PC-9 (cell line): ENCODE results near the gene HADH.

Experiments
- CTCF ChIP-seq: fragments of 200-600 bp; sonication (generic); conservative IDR thresholded peaks from 2 replicates; pipeline ENCODE4 v1.6.1; 2017; ENCODE audit warnings: mixed run types, antibody characterized with exemption, mild to moderate bottlenecking, moderate library complexity
- EZH2 ChIP-seq: fragments of 200-600 bp; sonication (generic); IDR thresholded peaks from 2 replicates; pipeline ENCODE4 v1.8.0; 2017; ENCODE audit warnings: antibody characterized with exemption, low read depth

GRCh38 chr4:107989162-107989536 is 540 bp upstream of the HADH start:
- TF ChIP-seq EZH2 = no peak
- TF ChIP-seq CTCF = no peak
